CD1c-positive myeloid dendritic cell (primary cell): ENCODE measurements around the gene CD70.
"Not testable (repeated sequence)": the region's sequence is repeated elsewhere in the genome, so short reads cannot be mapped to it uniquely, and the experiment has no call there.

Experiments
- DNase-seq: peaks from one replicate; pipeline ENCODE4 v3.0.0-alpha.2; 2016; ENCODE audit errors: extremely low spot score

CD70 gene

GRCh38 chr19:6570764-6571163 is 20.2 kb downstream of the CD70 start:
- no peak for DNase-seq

GRCh38 chr19:6568816-6569215 is 22.1 kb downstream of the CD70 start:
- no peak for DNase-seq

GRCh38 chr19:6568010-6568526 is 22.9 kb downstream of the CD70 start:
- no peak for DNase-seq

GRCh38 chr19:6566727-6567126 is 24.2 kb downstream of the CD70 start:
- not testable (repeated sequence) for DNase-seq

- peak; percentile 47 for DNase-seq
Observed at GRCh38 chr19:6564393-6564792, 26.6 kb downstream of the CD70 start.

GRCh38 chr19:6562437-6562836 is 28.5 kb downstream of the CD70 start:
- DNase-seq = not testable (repeated sequence)

GRCh38 chr19:6556480-6557195 is 34.3 kb downstream of the CD70 start:
- peak; percentile 51 for DNase-seq

GRCh38 chr19:6556043-6556449 is 34.9 kb downstream of the CD70 start:
- DNase-seq = no peak

- DNase-seq = peak; percentile 43
Observed at GRCh38 chr19:6551607-6552450, 39.1 kb downstream of the CD70 start.

GRCh38 chr19:6551091-6551490 is 39.9 kb downstream of the CD70 start:
- DNase-seq = no peak

GRCh38 chr19:6550679-6551078 is 40.3 kb downstream of the CD70 start:
- not testable (repeated sequence) for DNase-seq

GRCh38 chr19:6543866-6544347 is 47.0 kb downstream of the CD70 start:
- no peak for DNase-seq

GRCh38 chr19:6540918-6541689 is 49.8 kb downstream of the CD70 start:
- no peak for DNase-seq

- DNase-seq = no peak
Observed at GRCh38 chr19:6539514-6539913, 51.4 kb downstream of the CD70 start.
